GM21576 (cell line): ENCODE measurements around the gene BRIX1.

Source experiments
- ATAC-seq: cut with Tn5 transposase; IDR thresholded peaks from one replicate; pipeline ENCODE4 v1.9.1; 2021; ENCODE audit warnings: mild to moderate bottlenecking, moderate library complexity; ENCODE audit not compliant: unreplicated experiment

BRIX1 gene, protein sequence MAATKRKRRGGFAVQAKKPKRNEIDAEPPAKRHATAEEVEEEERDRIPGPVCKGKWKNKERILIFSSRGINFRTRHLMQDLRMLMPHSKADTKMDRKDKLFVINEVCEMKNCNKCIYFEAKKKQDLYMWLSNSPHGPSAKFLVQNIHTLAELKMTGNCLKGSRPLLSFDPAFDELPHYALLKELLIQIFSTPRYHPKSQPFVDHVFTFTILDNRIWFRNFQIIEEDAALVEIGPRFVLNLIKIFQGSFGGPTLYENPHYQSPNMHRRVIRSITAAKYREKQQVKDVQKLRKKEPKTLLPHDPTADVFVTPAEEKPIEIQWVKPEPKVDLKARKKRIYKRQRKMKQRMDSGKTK

GRCh38 chr5:34915139-34915855 lies at the start of gene BRIX1, which contains the start of gene RAD1:
Gene BRIX1, plus strand, starts transcription at chr5:34915711. Its CDS starts 28 bp downstream, at chr5:34915739.
Gene RAD1, minus strand, starts transcription at chr5:34915504. Its CDS starts 612 bp downstream, at chr5:34914892.
- peak; percentile 98 for ATAC-seq

DNA sequence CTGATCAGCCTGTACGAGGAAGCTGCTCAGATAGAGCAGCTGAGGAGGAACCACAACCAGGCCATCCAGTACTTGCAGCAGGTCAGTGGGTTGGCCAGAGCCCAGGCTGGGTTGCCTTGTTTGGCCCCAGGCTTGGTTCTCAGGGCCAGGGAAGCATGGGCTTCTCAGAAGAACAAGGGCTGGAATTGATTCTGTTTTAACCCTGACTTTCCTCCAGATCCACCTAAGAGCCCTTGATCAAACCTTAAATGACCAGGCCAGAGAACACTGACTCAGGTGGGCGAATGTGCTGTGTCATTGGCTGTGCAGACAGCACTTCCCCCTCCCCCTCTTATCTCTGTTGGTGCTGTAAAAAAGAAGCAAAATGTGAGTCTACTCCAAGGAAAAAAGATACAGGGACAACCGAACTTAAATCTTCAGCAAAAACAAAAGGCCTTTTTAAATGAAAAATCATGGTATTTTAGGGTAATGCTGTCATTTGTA lies 48.5 kb upstream of the BRIX1 start:
- no peak for ATAC-seq

- ATAC-seq, result no peak
These were observed 47.9 kb upstream of the BRIX1 start for GRCh38 chr5:34867660-34868059.

DNA sequence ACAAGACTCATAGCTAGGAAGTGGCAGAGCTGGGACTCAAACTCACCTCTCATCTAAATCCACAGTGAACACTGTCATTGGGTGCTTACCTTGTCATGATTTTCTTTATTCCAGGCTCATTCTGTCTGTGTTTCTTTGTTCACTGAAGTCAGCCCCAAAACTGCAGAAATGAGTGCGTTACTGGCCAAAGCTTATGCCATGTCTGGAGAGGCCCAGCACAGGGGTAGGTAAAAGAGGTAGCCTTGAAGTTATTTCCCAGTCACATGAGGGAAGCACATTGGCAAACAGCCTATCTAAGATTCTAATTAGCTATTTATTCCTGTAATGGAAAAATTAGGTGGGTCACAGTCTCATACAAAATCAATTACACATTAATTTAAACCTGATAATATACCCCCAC lies 46.7 kb upstream of the BRIX1 start:
- ATAC-seq, result no peak

GRCh38 chr5:34869256-34869655 lies 46.3 kb upstream of the BRIX1 start:
- ATAC-seq, result no peak

GRCh38 chr5:34870382-34870781 lies 45.1 kb upstream of the BRIX1 start:
- no peak for ATAC-seq

DNA sequence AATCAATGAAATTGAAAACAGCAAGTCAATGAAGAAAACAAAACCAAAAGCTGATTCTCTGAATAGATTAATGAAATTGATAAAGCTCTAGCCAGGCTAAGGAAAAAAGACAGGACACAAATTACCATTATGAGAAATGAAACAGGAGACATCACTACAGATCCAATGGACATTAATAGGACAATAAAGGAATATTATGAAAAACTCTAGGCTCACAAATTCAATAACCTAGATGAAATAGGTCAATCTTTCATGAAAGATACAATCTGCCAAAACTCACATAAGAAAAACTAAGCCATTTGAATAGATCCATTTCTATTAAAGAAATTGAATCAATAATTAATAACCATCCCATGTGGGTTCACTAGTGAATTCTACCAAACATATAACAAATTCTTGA lies 39.2 kb upstream of the BRIX1 start:
- no peak for ATAC-seq

GRCh38 chr5:34881246-34881645 lies 34.3 kb upstream of the BRIX1 start:
- ATAC-seq, result no peak

DNA sequence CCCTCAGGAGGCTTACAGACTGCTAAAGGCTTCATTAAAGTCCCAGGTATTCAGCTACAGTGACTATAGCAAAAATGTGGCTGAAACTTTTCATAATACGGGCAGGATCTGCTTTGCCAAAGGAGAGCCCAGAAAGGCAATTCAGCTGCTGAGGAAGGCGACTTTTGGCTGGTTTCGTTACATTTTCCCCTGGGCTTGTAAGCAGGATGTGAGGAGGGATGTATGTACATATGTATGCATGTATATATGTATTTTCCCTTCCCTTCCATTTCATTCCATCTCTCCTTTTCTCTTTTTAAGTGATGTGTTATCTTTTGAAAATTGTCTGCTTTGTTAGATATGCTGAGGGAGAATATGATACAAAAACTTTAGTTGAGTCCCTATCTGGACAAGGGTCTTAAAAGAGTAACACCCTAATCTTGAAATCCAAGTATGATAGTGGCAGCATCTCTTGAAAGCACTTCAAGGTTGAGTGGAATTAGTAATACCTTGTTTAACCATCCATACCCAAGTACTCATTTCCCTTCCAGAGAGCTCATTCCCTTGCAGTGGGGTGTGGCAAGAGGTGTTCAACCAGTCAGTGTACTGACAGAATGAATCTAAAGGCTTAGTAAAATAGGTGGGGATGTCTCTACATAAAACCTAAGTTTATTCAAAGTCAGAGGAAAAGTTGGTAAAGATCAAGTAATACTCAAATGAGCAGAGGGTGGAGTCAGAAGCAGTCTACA lies 29.0 kb upstream of the BRIX1 start:
- ATAC-seq, result no peak

GRCh38 chr5:34889394-34889793 lies 26.1 kb upstream of the BRIX1 start:
- no peak for ATAC-seq

- ATAC-seq, result no peak
These were observed 23.5 kb upstream of the BRIX1 start for GRCh38 chr5:34891981-34892380.

DNA sequence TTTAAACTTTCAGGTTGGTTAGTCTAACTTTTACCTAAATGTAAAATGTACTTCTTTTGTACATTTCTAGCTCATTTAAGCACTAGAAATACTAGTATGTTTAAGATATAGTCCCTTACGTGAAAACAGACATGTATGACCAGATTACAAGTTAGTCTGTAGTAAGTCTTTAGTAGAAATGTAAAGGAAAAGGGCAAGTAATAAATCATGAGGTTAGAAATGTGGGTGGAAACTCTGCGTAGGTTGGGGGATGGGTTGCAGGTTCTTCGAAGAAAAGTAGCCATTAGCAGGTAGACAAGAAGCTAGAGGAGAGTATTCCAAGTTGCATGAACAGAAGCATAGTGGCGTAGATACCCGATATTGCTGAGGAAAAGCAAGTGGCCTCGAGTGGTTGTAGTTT lies 23.1 kb upstream of the BRIX1 start:
- no peak for ATAC-seq

GRCh38 chr5:34894716-34895115 lies 20.8 kb upstream of the BRIX1 start:
- ATAC-seq, result no peak

GRCh38 chr5:34895641-34896419 lies 19.7 kb upstream of the BRIX1 start:
- ATAC-seq, result no peak

DNA sequence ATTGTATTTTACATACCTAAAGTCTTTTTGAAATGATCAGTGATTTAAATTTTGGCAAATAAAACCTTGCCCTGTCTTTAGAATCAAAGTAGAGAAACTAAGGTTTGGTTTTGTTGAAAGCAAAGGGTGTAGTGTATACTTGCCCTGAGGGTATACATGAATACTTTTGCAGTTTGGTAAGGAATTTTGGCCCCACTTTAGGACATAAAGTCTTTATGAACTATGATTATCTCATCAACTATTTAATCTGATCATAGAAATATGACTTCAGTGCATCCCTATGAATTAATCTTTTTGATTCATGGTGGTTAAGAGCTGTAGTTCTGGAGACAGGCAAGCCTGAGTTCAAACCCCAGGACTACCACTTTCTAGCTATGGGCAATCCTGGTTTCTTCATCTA lies 17.9 kb upstream of the BRIX1 start:
- ATAC-seq, result no peak

- ATAC-seq, result peak; percentile 75
These were observed 17.1 kb upstream of the BRIX1 start for GRCh38 chr5:34898258-34898895.

DNA sequence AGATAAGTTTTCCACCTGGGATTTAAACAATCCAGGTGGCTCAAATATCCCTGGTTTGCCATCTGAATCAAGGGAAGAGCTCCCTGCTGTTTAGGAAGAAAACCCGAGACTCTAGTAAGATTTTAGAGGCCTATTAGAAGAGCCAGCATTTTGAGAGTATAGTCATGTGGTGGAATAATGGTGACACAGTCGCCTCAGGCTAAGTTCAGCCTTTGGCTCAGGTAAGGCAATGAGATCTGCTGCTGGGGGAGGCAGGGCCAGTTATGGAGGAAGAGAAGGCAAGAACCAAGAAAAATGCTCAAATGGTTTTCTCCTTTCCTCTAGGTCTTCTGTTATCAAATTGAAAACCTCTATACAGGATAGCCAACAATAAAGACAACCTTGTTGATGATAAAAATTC lies 16.4 kb upstream of the BRIX1 start:
- ATAC-seq, result no peak

DNA sequence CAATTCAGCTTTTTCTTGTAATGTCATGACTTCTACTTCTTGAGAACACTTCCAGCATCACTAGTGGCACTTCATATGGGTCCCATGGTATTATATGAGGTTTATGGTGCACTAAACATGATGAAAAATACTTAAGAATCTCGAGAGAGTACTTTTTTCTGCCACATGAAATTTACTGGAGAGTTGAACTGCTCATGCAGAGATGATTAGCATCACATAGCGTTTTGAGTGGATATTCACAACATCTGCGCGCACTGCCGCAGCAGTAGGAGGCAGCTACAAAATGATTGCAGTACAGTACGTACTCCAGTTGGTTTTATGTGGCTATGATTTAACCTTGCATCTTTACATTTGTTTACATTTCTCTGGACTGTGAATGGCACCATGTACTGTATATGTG lies 14.9 kb upstream of the BRIX1 start:
- no peak for ATAC-seq

GRCh38 chr5:34903260-34903659 lies 12.3 kb upstream of the BRIX1 start:
- ATAC-seq, result no peak

- ATAC-seq, result no peak
These were observed 9.9 kb upstream of the BRIX1 start for GRCh38 chr5:34905564-34905963.
